Adrenal gland (tissue), 5 donors: ENCODE data around the gene CADPS.

ENCODE experiments used
- POLR2A ChIP-seq, 2 donors: fragments of 450-650 bp; IDR thresholded peaks; one replicate each; pipeline ENCODE4 v1.6.1; 2017; ENCODE audit warnings: antibody characterized with exemption in 2 of 2, mild to moderate bottlenecking in 2 of 2, moderate library complexity in 1 of 2
- TF ChIP-seq, protein P1 (sequence below), 6 experiments: fragments of 450-650 bp in 4 of 6; fragments of 200-600 bp in 2 of 6; sonication (generic) in 1 of 6; IDR thresholded peaks; 1 replicate in 5 of 6; 2 replicates in 1 of 6; pipeline versions ENCODE4 v1.5.1 to v1.8.0; 2016 to 2021; ENCODE audit warnings: antibody characterized with exemption in 6 of 6, mild to moderate bottlenecking in 2 of 6, moderate library complexity in 1 of 6
- donor health status: DM: no; HTN: no; CAD: no.

DNA sequence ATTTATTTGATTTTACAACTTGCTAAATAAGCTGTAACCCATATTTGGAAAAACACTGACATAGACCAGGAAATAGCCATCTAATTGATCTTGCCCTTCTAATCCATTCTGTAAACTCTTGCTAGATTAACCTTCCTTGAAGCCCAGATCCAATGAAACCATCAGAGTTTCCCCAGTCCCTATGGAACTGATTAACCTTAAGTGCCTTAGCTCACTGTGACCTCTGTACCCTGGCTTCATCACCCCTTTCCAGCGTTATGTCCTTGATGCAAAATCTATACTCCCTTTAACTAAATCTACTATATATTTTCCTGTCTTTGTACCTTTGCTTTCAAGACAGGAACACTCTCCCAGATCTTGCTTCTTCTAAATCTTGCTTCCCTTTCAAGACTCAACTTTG is 42.9 kb upstream of the CADPS start:
- TF ChIP-seq, protein P1, sequence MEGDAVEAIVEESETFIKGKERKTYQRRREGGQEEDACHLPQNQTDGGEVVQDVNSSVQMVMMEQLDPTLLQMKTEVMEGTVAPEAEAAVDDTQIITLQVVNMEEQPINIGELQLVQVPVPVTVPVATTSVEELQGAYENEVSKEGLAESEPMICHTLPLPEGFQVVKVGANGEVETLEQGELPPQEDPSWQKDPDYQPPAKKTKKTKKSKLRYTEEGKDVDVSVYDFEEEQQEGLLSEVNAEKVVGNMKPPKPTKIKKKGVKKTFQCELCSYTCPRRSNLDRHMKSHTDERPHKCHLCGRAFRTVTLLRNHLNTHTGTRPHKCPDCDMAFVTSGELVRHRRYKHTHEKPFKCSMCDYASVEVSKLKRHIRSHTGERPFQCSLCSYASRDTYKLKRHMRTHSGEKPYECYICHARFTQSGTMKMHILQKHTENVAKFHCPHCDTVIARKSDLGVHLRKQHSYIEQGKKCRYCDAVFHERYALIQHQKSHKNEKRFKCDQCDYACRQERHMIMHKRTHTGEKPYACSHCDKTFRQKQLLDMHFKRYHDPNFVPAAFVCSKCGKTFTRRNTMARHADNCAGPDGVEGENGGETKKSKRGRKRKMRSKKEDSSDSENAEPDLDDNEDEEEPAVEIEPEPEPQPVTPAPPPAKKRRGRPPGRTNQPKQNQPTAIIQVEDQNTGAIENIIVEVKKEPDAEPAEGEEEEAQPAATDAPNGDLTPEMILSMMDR (IDR thresholded peaks at IDR 0.05) = no peak
- no peak for TF ChIP-seq POLR2A (IDR thresholded peaks at IDR 0.05)
